OCI-LY1 (cell line): ENCODE data around the gene OR12D2.

Source experiments
- EZH2 ChIP-seq: fragments of 200-600 bp; sonication (generic), shearing (Covaris generic); IDR thresholded peaks from 2 replicates; pipeline ENCODE4 v1.8.0; 2017; ENCODE audit warnings: borderline replicate concordance, mixed run types, mild to moderate bottlenecking, antibody characterized with exemption, low read length, moderate library complexity, mixed read lengths
- TF ChIP-seq, protein P1 (sequence below): fragments of 200-600 bp; sonication (generic), shearing (Covaris generic); IDR thresholded peaks from 2 replicates; pipeline ENCODE4 v1.5.1; 2017; ENCODE audit warnings: mild to moderate bottlenecking, antibody characterized with exemption, low read length, moderate library complexity, mixed read lengths

- TF ChIP-seq, protein P1, sequence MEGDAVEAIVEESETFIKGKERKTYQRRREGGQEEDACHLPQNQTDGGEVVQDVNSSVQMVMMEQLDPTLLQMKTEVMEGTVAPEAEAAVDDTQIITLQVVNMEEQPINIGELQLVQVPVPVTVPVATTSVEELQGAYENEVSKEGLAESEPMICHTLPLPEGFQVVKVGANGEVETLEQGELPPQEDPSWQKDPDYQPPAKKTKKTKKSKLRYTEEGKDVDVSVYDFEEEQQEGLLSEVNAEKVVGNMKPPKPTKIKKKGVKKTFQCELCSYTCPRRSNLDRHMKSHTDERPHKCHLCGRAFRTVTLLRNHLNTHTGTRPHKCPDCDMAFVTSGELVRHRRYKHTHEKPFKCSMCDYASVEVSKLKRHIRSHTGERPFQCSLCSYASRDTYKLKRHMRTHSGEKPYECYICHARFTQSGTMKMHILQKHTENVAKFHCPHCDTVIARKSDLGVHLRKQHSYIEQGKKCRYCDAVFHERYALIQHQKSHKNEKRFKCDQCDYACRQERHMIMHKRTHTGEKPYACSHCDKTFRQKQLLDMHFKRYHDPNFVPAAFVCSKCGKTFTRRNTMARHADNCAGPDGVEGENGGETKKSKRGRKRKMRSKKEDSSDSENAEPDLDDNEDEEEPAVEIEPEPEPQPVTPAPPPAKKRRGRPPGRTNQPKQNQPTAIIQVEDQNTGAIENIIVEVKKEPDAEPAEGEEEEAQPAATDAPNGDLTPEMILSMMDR: no peak
- no peak for TF ChIP-seq EZH2
These were observed 43.6 kb downstream of the OR12D2 start, which contains the start of gene OR10C1 for GRCh38 chr6:29439006-29439405.
